Measurements from ENCODE around the gene CHST6.
A peak's percentile ranks its signal among the peaks of the same experiment; 100 is the strongest.
"Not testable (repeated sequence)": the region's sequence is repeated elsewhere in the genome, so short reads cannot be mapped to it uniquely, and the experiment has no call there.

Gene CHST6

GRCh38 chr16:75502916-75503605 is 7.8 kb upstream of the CHST6 start:
- H3K4ac ChIP-seq (ENCODE audit: low read depth, low read length) = no peak overlapping the region
- no peak overlapping the region for H2BK15ac ChIP-seq (replicated peaks; ENCODE audit: low read depth)
- no peak overlapping the region for H2BK5ac ChIP-seq (ENCODE audit: low read length)
- H3K23ac ChIP-seq (ENCODE audit: low read length) = no peak overlapping the region
- no peak overlapping the region for H2BK120ac ChIP-seq (ENCODE audit: low read depth, low read length)
- H4K8ac ChIP-seq (ENCODE audit: low read depth, low read length) = no peak overlapping the region
- H3K4me1 ChIP-seq (ENCODE audit: control insufficient read depth, low read depth, low read length) = no peaks in the 10 kb centered on the region
- WGBS (ENCODE audit: extremely low coverage, insufficient coverage, low lambda C conversion rate) = no CpG with 5 or more reads among the region's 4 CpGs
- H3K79me2 ChIP-seq (ENCODE audit: control insufficient read depth, insufficient read depth, low read length) = no peaks in the 10 kb centered on the region
- no peak for DNase-seq
- no peak overlapping the region for H3K4me2 ChIP-seq (ENCODE audit: low read length)
- H2AK5ac ChIP-seq (ENCODE audit: low read length) = no peak overlapping the region
- H3K9ac ChIP-seq (ENCODE audit: low read length) = no peak overlapping the region
- H4K5ac ChIP-seq (ENCODE audit: low read length) = no peak overlapping the region
- H3K79me1 ChIP-seq (ENCODE audit: low read length) = no peaks in the 10 kb centered on the region
- no peak overlapping the region for H3K56ac ChIP-seq (ENCODE audit: low read length)
- no peak overlapping the region for H3K18ac ChIP-seq (ENCODE audit: low read length)
- H3K36me3 ChIP-seq (ENCODE audit: control insufficient read depth, insufficient read depth, low read length) = no peaks in the 10 kb centered on the region
- H3K27ac ChIP-seq (ENCODE audit: low read depth, low read length) = no peak overlapping the region
- H3K4me3 ChIP-seq (ENCODE audit: low read length) = no peak overlapping the region
- no peaks in the 10 kb centered on the region for H3K27me3 ChIP-seq (ENCODE audit: insufficient read depth, low read length, poor library complexity)

- DNase-seq = peak; percentile 45
- H3K9ac ChIP-seq (ENCODE audit: low read length); H3K36me3 ChIP-seq (ENCODE audit: control insufficient read depth, insufficient read depth, low read length); H3K79me2 ChIP-seq (ENCODE audit: control insufficient read depth, insufficient read depth, low read length); H3K23ac ChIP-seq (ENCODE audit: low read length); H3K4ac ChIP-seq (ENCODE audit: low read depth, low read length); H2BK15ac ChIP-seq (replicated peaks; ENCODE audit: low read depth); H3K27me3 ChIP-seq (ENCODE audit: insufficient read depth, low read length, poor library complexity); H2BK5ac ChIP-seq (ENCODE audit: low read length); H3K27ac ChIP-seq (ENCODE audit: low read depth, low read length); H4K5ac ChIP-seq (ENCODE audit: low read length); H2AK5ac ChIP-seq (ENCODE audit: low read length); H3K4me1 ChIP-seq (ENCODE audit: control insufficient read depth, low read depth, low read length); H3K79me1 ChIP-seq (ENCODE audit: low read length); H2BK120ac ChIP-seq (ENCODE audit: low read depth, low read length); H4K8ac ChIP-seq (ENCODE audit: low read depth, low read length); H3K18ac ChIP-seq (ENCODE audit: low read length); H3K4me2 ChIP-seq (ENCODE audit: low read length); H3K56ac ChIP-seq (ENCODE audit: low read length); H3K4me3 ChIP-seq (ENCODE audit: low read length): not testable (repeated sequence)
- WGBS (ENCODE audit: extremely low coverage, insufficient coverage, low lambda C conversion rate) = no CpG with 5 or more reads among the region's 6 CpGs
Observed at GRCh38 chr16:75501820-75502219, 6.6 kb upstream of the CHST6 start.

GRCh38 chr16:75501359-75501758 is 6.1 kb upstream of the CHST6 start:
- H3K23ac ChIP-seq (ENCODE audit: low read length) = no peak overlapping the region
- DNase-seq = no peak
- no peak overlapping the region for H2BK5ac ChIP-seq (ENCODE audit: low read length)
- H4K5ac ChIP-seq (ENCODE audit: low read length) = no peak overlapping the region
- no peaks in the 10 kb centered on the region for H3K36me3 ChIP-seq (ENCODE audit: control insufficient read depth, insufficient read depth, low read length)
- no peak overlapping the region for H3K4me3 ChIP-seq (ENCODE audit: low read length)
- no peak overlapping the region for H3K4ac ChIP-seq (ENCODE audit: low read depth, low read length)
- H3K27me3 ChIP-seq (ENCODE audit: insufficient read depth, low read length, poor library complexity) = no peaks in the 10 kb centered on the region
- H3K79me1 ChIP-seq (ENCODE audit: low read length) = no peaks in the 10 kb centered on the region
- no peaks in the 10 kb centered on the region for H3K4me1 ChIP-seq (ENCODE audit: control insufficient read depth, low read depth, low read length)
- no peak overlapping the region for H2AK5ac ChIP-seq (ENCODE audit: low read length)
- H4K8ac ChIP-seq (ENCODE audit: low read depth, low read length) = no peak overlapping the region
- no peak overlapping the region for H3K4me2 ChIP-seq (ENCODE audit: low read length)
- no peaks in the 10 kb centered on the region for H3K79me2 ChIP-seq (ENCODE audit: control insufficient read depth, insufficient read depth, low read length)
- WGBS (ENCODE audit: extremely low coverage, insufficient coverage, low lambda C conversion rate) = no CpG with 5 or more reads among the region's 5 CpGs
- H3K18ac ChIP-seq (ENCODE audit: low read length) = no peak overlapping the region
- no peak overlapping the region for H3K9ac ChIP-seq (ENCODE audit: low read length)
- H2BK120ac ChIP-seq (ENCODE audit: low read depth, low read length) = no peak overlapping the region
- no peak overlapping the region for H3K56ac ChIP-seq (ENCODE audit: low read length)
- H2BK15ac ChIP-seq (replicated peaks; ENCODE audit: low read depth) = no peak overlapping the region
- H3K27ac ChIP-seq (ENCODE audit: low read depth, low read length) = no peak overlapping the region

- H4K8ac ChIP-seq (ENCODE audit: low read depth, low read length); DNase-seq: not testable (repeated sequence)
- WGBS (ENCODE audit: extremely low coverage, insufficient coverage, low lambda C conversion rate) = no CpG with 5 or more reads among the region's 13 CpGs
Observed at GRCh38 chr16:75498605-75499322, 3.5 kb upstream of the CHST6 start.

GRCh38 chr16:75497558-75497957 is 2.3 kb upstream of the CHST6 start:
- H3K56ac ChIP-seq (ENCODE audit: low read length) = no peak overlapping the region
- no peak overlapping the region for H4K8ac ChIP-seq (ENCODE audit: low read depth, low read length)
- H3K23ac ChIP-seq (ENCODE audit: low read length) = no peak overlapping the region
- H2BK5ac ChIP-seq (ENCODE audit: low read length) = no peak overlapping the region
- no peaks in the 10 kb centered on the region for H3K79me2 ChIP-seq (ENCODE audit: control insufficient read depth, insufficient read depth, low read length)
- H3K27ac ChIP-seq (ENCODE audit: low read depth, low read length) = no peak overlapping the region
- WGBS (ENCODE audit: extremely low coverage, insufficient coverage, low lambda C conversion rate) = no CpG with 5 or more reads among the region's 4 CpGs
- no peak overlapping the region for H3K4me2 ChIP-seq (ENCODE audit: low read length)
- H3K4me1 ChIP-seq (ENCODE audit: control insufficient read depth, low read depth, low read length) = peaks cover 2% of the 10 kb centered on the region
- no peak overlapping the region for H2BK15ac ChIP-seq (replicated peaks; ENCODE audit: low read depth)
- no peak overlapping the region for H3K9ac ChIP-seq (ENCODE audit: low read length)
- no peak overlapping the region for H2AK5ac ChIP-seq (ENCODE audit: low read length)
- H3K4ac ChIP-seq (ENCODE audit: low read depth, low read length) = no peak overlapping the region
- H3K4me3 ChIP-seq (ENCODE audit: low read length) = no peak overlapping the region
- no peaks in the 10 kb centered on the region for H3K36me3 ChIP-seq (ENCODE audit: control insufficient read depth, insufficient read depth, low read length)
- H2BK120ac ChIP-seq (ENCODE audit: low read depth, low read length) = no peak overlapping the region
- DNase-seq = no peak
- no peak overlapping the region for H3K18ac ChIP-seq (ENCODE audit: low read length)
- no peaks in the 10 kb centered on the region for H3K79me1 ChIP-seq (ENCODE audit: low read length)
- no peak overlapping the region for H4K5ac ChIP-seq (ENCODE audit: low read length)
- H3K27me3 ChIP-seq (ENCODE audit: insufficient read depth, low read length, poor library complexity) = no peaks in the 10 kb centered on the region

More at GRCh38 chr16:75498605-75499322, 3.5 kb upstream of the CHST6 start:
- not testable (repeated sequence) for H3K27ac ChIP-seq (ENCODE audit: low read depth, low read length); H2BK120ac ChIP-seq (ENCODE audit: low read depth, low read length); H3K4ac ChIP-seq (ENCODE audit: low read depth, low read length); H3K79me2 ChIP-seq (ENCODE audit: control insufficient read depth, insufficient read depth, low read length); H4K5ac ChIP-seq (ENCODE audit: low read length); H3K18ac ChIP-seq (ENCODE audit: low read length); H2AK5ac ChIP-seq (ENCODE audit: low read length); H3K56ac ChIP-seq (ENCODE audit: low read length); H3K36me3 ChIP-seq (ENCODE audit: control insufficient read depth, insufficient read depth, low read length); H3K23ac ChIP-seq (ENCODE audit: low read length); H2BK5ac ChIP-seq (ENCODE audit: low read length); H3K4me3 ChIP-seq (ENCODE audit: low read length); H2BK15ac ChIP-seq (replicated peaks; ENCODE audit: low read depth); H3K27me3 ChIP-seq (ENCODE audit: insufficient read depth, low read length, poor library complexity); H3K79me1 ChIP-seq (ENCODE audit: low read length); H3K9ac ChIP-seq (ENCODE audit: low read length); H3K4me2 ChIP-seq (ENCODE audit: low read length); H3K4me1 ChIP-seq (ENCODE audit: control insufficient read depth, low read depth, low read length)

Data from mesendoderm (in vitro differentiated cells).